HS-5 (cell line): Measurements from ENCODE around the gene ELP2.
A peak's percentile ranks its signal among the peaks of the same experiment; 100 is the strongest.
"Not testable (repeated sequence)": the region's sequence is repeated elsewhere in the genome, so short reads cannot be mapped to it uniquely, and the experiment has no call there.

ENCODE experiments used
- DNase-seq: peaks from one replicate; pipeline ENCODE4 v3.0.0-alpha.2; 2012; ENCODE audit warnings: low read depth

Gene ELP2

GRCh38 chr18:36157441-36157840 lies 27.7 kb downstream of the ELP2 start:
- DNase-seq, result no peak

GRCh38 chr18:36158266-36158867 lies 28.7 kb downstream of the ELP2 start:
- peak; percentile 65 for DNase-seq

- no peak for DNase-seq
These were observed 31.3 kb downstream of the ELP2 start for GRCh38 chr18:36160959-36161371.

- no peak for DNase-seq
These were observed 33.3 kb downstream of the ELP2 start for GRCh38 chr18:36162981-36163380.

- DNase-seq, result no peak
These were observed 38.1 kb downstream of the ELP2 start for GRCh38 chr18:36167692-36168218.

- not testable (repeated sequence) for DNase-seq
These were observed 38.6 kb downstream of the ELP2 start for GRCh38 chr18:36168296-36168695.

GRCh38 chr18:36169938-36170337 lies 40.2 kb downstream of the ELP2 start:
- DNase-seq, result no peak

GRCh38 chr18:36175481-36175880 lies 45.8 kb downstream of the ELP2 start:
- DNase-seq, result no peak

- DNase-seq, result no peak
These were observed 46.5 kb downstream of the ELP2 start for GRCh38 chr18:36176177-36176584.

- peak; percentile 87 for DNase-seq
These were observed 47.0 kb downstream of the ELP2 start for GRCh38 chr18:36176711-36177110.

GRCh38 chr18:36177913-36178312 lies 48.2 kb downstream of the ELP2 start:
- DNase-seq, result no peak

GRCh38 chr18:36179562-36180355 lies 50.1 kb downstream of the ELP2 start:
- DNase-seq, result no peak

- DNase-seq, result no peak
These were observed 51.7 kb downstream of the ELP2 start for GRCh38 chr18:36181441-36181840.

- DNase-seq, result no peak
These were observed 52.3 kb downstream of the ELP2 start for GRCh38 chr18:36181898-36182506.

- no peak for DNase-seq
These were observed 53.3 kb downstream of the ELP2 start for GRCh38 chr18:36183033-36183432.

- DNase-seq, result no peak
These were observed 54.3 kb downstream of the ELP2 start for GRCh38 chr18:36183987-36184386.

GRCh38 chr18:36185157-36185556 lies 55.5 kb downstream of the ELP2 start:
- no peak for DNase-seq

GRCh38 chr18:36185901-36186460 lies 56.3 kb downstream of the ELP2 start:
- no peak for DNase-seq

- DNase-seq, result no peak
These were observed 56.9 kb downstream of the ELP2 start for GRCh38 chr18:36186461-36187192.

- DNase-seq, result no peak
These were observed 57.6 kb downstream of the ELP2 start, which contains the start of gene MOCOS for GRCh38 chr18:36187193-36187825. Gene MOCOS, plus strand, starts transcription at chr18:36187497. Its CDS starts 43 bp downstream, at chr18:36187540.
